ENCODE measurements around the gene FAF2. TPM values are rescaled to one million over a fixed set of nuclear protein-coding genes. Genes with fewer than 3 reads are reported as not detected.
"Not testable (repeated sequence)": the region's sequence is repeated elsewhere in the genome, so short reads cannot be mapped to it uniquely, and the experiment has no call there.

The FAF2 gene
- polyA plus RNA-seq, 10 donors = 22.9 to 33.3 (median 27.4) TPM

GRCh38 chr5:176447591-176447977 is 601 bp upstream of the FAF2 start:
- DNase-seq = no peak

- no peak for DNase-seq
Observed at GRCh38 chr5:176450077-176450476, 1.9 kb downstream of the FAF2 start.

GRCh38 chr5:176454724-176455394 is 6.7 kb downstream of the FAF2 start:
- no peak for DNase-seq

GRCh38 chr5:176458904-176459561 is 10.8 kb downstream of the FAF2 start:
- no peak for DNase-seq

- no peak for DNase-seq
Observed at GRCh38 chr5:176461349-176461748, 13.2 kb downstream of the FAF2 start.

- no peak for DNase-seq
Observed at GRCh38 chr5:176463113-176463764, 15.1 kb downstream of the FAF2 start.

- DNase-seq = peak in 2 of 3 donors; percentile 5
Observed at GRCh38 chr5:176466245-176466871, 18.2 kb downstream of the FAF2 start.

- peak in 2 of 3 donors; percentile 4 to 11 for DNase-seq
Observed at GRCh38 chr5:176469296-176469695, 21.1 kb downstream of the FAF2 start.

- no peak for DNase-seq
Observed at GRCh38 chr5:176470539-176470938, 22.4 kb downstream of the FAF2 start.

- no peak for DNase-seq
Observed at GRCh38 chr5:176471098-176471497, 22.9 kb downstream of the FAF2 start.

GRCh38 chr5:176473335-176474006 is 25.3 kb downstream of the FAF2 start:
- no peak for DNase-seq

GRCh38 chr5:176474476-176474875 is 26.3 kb downstream of the FAF2 start:
- peak in 1 of 3 donors; percentile 38 for DNase-seq

GRCh38 chr5:176481711-176482110 is 33.5 kb downstream of the FAF2 start:
- no peak for DNase-seq

GRCh38 chr5:176485176-176485575 is 37.0 kb downstream of the FAF2 start:
- no peak for DNase-seq

- DNase-seq = no peak
Observed at GRCh38 chr5:176486189-176486757, 38.1 kb downstream of the FAF2 start.

GRCh38 chr5:176487160-176487559 is 39.0 kb downstream of the FAF2 start:
- DNase-seq = not testable (repeated sequence)

- no peak for DNase-seq
Observed at GRCh38 chr5:176489077-176489476, 40.9 kb downstream of the FAF2 start.

GRCh38 chr5:176490301-176490700 is 42.1 kb downstream of the FAF2 start:
- DNase-seq = no peak

- DNase-seq = no peak
Observed at GRCh38 chr5:176491101-176491502, 42.9 kb downstream of the FAF2 start.

GRCh38 chr5:176491901-176492300 is 43.7 kb downstream of the FAF2 start:
- no peak for DNase-seq

GRCh38 chr5:176492431-176492830 is 44.2 kb downstream of the FAF2 start:
- DNase-seq = no peak

GRCh38 chr5:176497852-176498251 is 49.7 kb downstream of the FAF2 start:
- DNase-seq = no peak

Measured in muscle of back (tissue), 11 donors.